ENCODE data around the gene CDON.

- no peak for TF ChIP-seq TOE1 (CRISPR knock-in tag; IDR thresholded peaks at IDR 0.05)
- no peak for TF ChIP-seq AKAP8 (CRISPR knock-in tag; IDR thresholded peaks at IDR 0.05)
Measured at GRCh38 chr11:125939081-125939521, 123.6 kb downstream of the CDON start.

All from HepG2 (cell line).